GM19025 (cell line): Measurements from ENCODE around the gene RAI2.

Experiments
- ATAC-seq: cut with Tn5 transposase; IDR thresholded peaks from one replicate; pipeline ENCODE4 v1.9.1; 2021; ENCODE audit warnings: mild to moderate bottlenecking, low read depth, moderate library complexity; ENCODE audit not compliant: unreplicated experiment

The RAI2 gene

DNA sequence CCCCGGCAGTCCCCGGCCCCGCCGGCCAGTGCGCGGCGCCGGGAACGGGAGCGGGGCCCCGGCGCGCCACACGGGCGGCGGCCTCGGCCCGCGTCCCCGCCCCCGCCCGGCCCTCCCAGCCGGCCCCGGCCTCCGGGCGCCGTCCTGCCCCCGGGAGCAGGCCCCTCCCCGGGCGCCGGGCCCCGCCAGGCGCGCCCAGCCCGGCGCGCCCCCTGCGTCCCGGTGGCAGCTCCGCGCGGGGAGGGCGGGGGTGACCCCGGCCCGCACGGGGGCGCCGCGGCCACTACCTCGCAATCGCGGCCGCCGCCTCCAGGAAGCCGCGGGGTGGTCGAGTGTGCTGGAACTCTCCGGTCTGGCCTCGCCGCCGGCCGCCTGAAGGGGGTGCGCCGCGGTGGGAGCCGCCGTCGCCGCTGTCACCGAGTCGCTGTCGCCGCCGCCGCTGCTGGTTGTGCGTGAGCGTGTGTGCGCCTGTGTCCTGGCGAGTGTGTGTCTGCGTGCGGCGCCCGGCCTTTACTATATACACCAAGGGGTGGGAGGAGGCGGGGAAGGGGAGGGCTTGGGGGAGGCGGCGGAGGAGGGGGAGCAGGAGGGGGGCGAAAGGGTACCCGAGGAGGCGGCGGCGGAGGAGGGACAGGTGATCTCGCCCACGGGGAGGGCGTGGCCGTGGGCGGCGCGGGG lies at the start of gene RAI2:
Gene RAI2, minus strand, starts transcription at position 488 of the 678 bp plus-strand sequence. CDS start 59,288 bp downstream, outside the sequence.
- ATAC-seq = no peak

DNA sequence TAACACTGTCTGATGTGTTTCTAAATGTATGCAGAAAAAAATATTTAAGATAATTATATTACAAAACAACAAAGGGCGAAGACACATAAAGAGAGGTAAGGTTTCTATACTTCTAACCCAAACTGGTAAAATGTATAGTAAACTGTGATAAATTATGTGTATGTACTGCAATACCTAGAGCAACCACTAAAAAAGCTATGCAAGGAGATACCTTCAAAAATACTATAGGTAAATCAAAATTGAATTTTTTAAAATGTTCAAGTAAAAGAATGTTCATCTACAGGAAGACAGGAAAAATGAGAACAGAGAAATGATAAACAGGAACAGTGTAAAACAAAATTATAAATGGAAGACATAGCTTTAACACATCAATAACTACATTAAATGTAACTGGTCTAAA lies 27.3 kb upstream of the RAI2 start:
- no peak for ATAC-seq

- ATAC-seq = no peak
Measured at GRCh38 chrX:17882680-17883079, 21.6 kb upstream of the RAI2 start.

DNA sequence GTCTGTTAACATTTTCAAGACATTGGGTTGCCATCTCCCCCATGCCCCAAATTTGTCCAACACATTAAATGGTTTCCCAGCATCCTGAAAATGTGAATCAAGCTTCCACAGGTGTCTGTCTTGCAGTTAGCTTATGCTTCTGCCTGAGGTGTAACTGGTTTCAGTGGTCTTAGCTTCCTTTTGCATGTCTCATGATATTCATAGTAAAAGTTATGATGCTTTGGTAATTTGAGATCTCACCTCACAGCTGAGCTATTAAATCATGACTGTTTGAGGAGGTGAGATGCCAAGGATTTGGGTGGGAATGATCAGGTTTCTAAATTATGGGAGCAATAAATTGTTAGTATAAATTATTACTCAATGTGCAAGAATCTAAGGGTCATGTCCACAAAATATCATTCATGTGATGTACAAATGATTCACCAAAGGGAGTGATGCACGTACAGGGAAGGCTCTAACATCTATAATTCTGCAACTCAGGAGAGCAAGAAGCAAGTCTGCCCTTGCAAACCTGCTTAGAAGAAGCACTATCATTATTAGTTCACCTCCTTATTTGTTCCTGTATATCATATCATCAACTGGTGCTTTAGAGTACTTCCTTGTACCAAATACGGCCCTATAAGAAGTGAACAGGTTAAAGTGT lies 17.1 kb upstream of the RAI2 start:
- ATAC-seq = no peak

- ATAC-seq = no peak
Measured at GRCh38 chrX:17876135-17876534, 15.0 kb upstream of the RAI2 start.

GRCh38 chrX:17869580-17869979 lies 8.5 kb upstream of the RAI2 start:
- no peak for ATAC-seq

- no peak for ATAC-seq
Measured at GRCh38 chrX:17861489-17862011, 452 bp upstream of the RAI2 start.

- no peak for ATAC-seq
Measured at GRCh38 chrX:17860179-17860780, 818 bp downstream of the RAI2 start.

- no peak for ATAC-seq
Measured at GRCh38 chrX:17859609-17860178, 1.4 kb downstream of the RAI2 start.

DNA sequence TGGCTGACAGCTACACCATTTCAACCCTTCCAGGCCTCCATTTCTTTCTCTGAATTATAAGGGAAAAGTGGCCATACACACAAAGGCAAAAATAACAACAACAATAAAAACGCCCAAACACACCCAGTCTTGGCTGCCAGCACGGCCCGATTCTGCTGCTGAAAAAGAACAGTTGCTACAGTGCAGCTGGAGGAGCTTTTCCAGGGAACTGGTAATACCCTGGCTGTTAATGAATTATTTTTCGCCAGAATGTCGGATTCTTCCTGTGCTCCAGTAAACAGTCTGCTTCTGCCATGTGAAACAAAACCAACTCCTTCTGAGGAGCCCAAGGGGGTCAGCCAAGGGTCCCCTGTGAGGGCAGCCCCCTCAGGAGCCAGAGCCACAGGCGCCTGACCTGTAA lies 6.6 kb downstream of the RAI2 start:
- no peak for ATAC-seq

DNA sequence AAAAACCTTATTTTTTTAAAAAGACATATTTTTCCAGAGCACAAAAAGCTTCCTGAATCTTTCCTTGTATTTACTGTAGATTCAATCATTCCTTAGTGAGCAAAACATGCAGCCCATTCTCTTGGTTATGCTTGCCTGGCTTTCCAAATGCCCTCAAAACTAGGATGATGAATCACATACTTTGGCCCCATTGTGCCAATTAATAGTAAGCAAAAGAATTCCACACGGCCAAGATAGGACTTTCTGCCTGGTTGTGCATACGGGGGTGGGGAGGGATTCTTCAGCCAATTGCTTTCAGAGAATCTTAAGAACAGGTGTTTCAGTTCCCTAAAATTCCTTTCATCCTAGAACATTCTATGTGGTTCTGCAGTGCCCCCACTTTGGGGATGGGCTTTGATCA lies 7.0 kb downstream of the RAI2 start:
- no peak for ATAC-seq

- no peak for ATAC-seq
Measured at GRCh38 chrX:17851874-17852273, 9.2 kb downstream of the RAI2 start.

- no peak for ATAC-seq
Measured at GRCh38 chrX:17848545-17849265, 12.4 kb downstream of the RAI2 start.

- ATAC-seq = no peak
Measured at GRCh38 chrX:17846045-17846444, 15.1 kb downstream of the RAI2 start.

DNA sequence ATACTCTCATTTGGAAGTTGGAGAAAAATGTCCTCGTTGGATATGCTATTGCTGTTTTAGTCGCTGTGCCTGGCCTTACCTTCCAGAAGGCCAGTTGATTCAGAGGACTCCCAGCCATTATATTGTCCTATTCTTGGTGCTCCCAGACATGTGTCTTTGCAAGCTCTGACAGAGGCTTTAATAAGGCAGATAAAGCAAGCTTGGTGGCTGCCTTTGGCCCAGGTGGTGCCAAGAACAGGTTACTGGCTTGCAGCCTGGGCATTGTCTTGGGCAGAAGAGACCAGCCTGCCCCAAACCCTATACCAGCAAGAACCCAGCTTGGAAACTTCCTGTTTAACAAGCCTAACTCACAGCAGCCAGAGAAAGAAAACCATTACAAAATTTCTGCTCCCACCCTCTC lies 16.9 kb downstream of the RAI2 start:
- no peak for ATAC-seq

DNA sequence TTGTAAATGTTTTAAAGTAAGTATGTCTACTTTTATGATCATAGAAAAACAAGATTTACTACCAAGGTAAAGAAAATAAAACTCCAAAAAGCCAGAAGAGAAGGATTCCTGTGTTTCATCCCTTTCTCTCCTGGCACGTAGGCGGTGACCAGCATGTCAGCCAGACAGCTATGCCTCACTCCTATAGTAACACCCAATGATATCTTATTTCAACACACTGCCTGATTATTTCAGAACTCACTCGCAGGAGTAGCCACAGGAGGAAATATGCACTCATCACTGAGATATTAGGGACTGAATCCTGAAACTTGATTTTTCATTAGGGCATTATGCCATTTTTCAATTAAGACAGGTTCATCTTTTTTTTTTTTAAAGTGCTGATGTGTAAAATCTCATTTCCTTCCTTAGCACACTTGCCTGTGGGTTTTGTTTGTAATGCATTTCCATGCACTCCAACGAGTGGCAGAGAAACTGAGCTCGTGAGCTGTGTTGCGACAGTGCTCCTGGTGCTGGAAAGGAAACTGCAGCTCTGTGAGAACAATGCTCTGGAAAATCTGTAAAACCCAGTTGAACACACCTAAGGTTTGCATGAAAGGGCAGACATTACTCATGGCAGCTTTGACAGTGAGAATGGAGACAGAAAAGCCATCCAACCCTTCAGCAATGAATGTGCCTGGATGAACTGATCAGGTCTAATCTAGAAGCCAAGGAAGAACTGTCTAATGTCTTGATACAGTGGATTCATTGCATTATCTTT lies 18.2 kb downstream of the RAI2 start:
- no peak for ATAC-seq

GRCh38 chrX:17839269-17839668 lies 21.8 kb downstream of the RAI2 start:
- no peak for ATAC-seq

DNA sequence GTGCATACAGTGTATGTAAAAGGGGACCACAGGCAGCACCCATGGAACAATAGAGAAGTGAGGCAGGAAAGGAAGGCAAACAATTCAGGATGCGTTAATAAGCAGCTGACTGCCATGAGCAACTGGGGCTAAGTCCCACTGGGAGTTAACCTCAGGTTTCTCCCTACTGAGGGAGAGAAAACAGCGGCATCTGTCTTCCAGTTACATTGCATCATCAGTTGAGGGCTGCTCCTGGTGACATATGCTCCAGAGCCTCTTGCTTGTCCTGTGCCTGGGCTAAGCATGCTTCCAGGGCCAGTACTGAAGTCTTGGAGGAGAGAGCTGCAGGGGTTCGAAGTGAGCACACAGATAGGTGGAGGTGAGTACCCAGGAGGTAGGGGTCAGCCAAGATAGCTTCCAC lies 24.3 kb downstream of the RAI2 start:
- no peak for ATAC-seq

GRCh38 chrX:17833954-17834353 lies 27.1 kb downstream of the RAI2 start:
- no peak for ATAC-seq

GRCh38 chrX:17831255-17831654 lies 29.8 kb downstream of the RAI2 start:
- no peak for ATAC-seq
